ENCODE measurements around the gene ARID1B.
"Not testable (repeated sequence)": the region's sequence is repeated elsewhere in the genome, so short reads cannot be mapped to it uniquely, and the experiment has no call there.

The ARID1B gene

DNA sequence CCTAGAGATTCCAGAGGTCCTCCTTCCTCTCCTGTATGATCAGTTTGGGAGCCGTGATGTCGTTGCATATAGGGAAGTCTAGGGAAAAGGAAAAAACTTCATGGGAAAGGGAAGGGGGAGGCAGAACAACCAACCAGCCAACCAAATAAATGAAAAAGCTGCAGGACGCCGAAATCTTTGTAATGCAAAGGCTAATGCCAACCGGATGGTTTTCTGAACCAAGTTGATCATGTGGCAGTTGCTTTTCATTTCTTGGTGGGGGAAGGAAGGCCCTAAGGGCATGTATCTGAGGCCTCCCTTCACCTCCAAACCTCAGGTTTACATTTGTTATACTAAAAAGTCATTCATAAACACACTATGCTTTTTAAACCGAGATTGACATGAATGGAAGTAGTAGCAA lies 167.2 kb downstream of the ARID1B start:
- DNase-seq: no peak

DNA sequence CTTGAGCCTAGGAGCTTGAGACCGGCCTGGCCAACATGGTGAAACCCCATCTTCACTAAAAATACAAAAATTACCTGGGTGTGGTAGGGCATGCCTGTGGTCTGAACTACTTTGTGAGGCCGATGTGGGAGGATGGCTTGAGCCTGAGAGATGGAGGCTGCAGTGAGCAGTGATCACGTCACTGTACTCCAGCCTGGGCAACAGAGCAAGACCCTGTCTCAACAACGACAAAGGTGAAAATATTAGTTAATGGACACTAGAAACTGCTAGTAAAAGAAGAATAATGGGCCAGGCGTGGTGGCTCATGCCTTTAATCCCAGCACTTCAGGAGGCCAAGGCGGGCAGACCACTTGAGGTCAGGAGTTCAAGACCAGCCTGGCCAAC lies 168.6 kb downstream of the ARID1B start:
- DNase-seq: not testable (repeated sequence)

DNA sequence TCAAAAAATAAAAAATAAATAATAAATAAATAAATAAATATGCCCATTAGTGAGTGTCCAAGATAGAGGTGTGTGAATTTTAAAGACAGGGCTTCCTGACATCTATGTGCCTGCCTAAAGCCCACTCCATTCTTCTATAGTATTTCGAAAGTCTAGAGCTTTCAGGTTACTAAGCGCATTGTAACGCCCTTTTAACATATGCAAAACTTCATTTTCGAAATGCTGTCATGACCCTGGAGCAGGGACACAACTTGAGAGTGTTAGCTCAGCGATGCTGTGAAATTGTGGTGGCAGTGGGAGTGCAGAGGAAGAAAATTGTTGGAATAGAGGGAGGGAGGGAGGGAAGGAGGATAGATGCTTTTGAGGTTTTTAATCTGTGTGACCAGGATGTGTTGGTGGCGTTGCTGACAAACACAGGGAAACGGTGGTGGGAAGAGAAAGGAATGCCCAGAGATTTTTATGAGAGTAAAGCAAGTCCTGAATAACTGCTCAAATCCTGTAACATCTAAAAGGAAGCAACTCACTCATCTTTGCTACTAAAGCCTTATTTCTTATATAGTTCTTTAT lies 169.3 kb downstream of the ARID1B start:
- no peak for DNase-seq

DNA sequence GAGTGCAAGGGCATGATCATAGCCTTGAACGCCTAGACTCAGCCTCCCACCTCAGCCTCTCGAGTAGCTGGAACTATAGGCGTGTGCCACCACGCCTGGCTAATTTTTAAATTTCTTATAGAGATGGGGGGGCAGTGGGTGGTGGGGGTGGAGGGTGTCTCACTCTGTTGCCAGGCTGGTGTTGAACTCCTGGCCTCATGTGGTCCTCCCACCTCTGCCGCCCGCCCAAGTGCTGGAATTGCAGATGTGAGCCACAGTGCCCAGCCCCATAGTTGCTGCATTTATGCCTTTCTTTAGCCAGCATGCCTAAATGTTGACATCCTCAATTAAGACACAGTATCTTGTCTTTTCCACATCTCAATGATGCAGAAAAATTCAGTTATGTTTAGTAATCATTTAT lies 171.1 kb downstream of the ARID1B start:
- no peak for DNase-seq

DNA sequence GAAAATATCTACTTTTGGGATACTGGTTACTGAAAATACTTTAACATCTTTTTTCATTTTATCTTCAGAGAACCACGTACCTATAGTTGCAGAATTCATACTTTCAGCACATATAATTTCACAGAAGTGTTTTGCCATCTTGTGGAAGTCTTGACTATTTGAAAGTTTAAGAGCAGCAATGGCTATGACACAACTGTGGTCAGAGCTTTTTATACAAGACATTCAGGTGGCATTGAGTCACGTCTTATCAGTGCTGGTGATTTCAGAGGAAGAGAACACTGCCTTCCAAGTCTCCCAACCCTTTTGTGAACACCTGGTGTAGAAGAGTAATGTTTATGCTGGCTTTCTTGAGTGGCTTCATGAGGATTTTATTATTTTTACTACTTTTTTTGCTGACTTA lies 171.6 kb downstream of the ARID1B start:
- peak; percentile 18 for DNase-seq

DNA sequence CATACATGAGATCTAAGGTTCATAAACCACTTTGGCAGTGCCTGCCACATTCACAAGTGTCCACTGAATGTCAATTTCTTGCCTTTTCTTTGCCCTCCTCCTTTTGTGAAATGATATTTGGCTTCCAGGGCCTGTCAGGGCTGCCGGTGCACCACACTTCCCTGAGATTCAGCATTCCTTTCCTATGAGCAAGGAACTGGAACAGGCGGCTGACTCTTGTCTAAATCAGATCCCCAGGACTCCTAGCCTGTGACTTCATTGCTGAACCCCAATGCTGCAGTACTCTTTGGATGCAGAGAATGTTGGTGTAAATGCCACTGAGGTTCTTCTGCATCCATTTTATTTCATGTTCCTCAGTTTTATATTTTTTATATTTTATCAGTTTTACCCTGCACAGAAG lies 172.2 kb downstream of the ARID1B start:
- no peak for DNase-seq

DNA sequence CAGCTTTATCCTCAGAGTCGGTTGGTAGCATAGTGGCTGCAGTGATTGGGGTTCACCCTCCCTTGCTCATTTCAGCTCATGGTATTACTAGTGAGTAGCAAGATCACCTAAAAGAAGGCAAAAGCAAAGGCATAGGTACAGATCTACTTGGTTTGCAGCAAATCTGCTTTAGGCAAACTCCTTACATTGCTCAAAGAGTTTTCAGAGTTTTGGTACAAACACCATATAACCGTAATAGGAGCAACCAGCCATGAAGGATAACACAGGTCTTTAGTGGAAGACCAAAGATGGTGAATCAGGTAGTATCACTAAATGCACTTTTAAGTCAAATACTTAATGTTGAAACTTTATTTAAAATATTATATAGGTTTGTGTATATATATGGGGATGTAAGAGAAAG lies 172.9 kb downstream of the ARID1B start:
- no peak for DNase-seq

DNA sequence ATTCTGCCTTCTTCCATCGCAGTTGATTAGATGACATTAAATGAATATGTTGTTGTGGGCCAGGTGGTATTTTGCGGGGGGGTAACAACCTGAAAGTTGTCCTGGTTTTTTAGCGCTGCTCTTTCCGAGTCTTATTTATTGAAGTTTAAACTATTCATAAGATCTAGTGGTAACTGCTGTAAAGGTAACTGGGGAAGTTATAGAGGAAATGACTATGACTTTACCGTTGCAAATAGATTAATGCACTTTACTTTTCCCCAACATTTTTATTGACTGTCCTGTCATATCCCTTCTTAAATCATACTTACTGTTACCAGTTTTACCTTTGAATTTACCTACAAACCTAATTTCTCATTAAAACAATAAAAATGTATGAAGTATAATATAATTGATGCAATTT lies 173.4 kb downstream of the ARID1B start:
- no peak for DNase-seq

DNA sequence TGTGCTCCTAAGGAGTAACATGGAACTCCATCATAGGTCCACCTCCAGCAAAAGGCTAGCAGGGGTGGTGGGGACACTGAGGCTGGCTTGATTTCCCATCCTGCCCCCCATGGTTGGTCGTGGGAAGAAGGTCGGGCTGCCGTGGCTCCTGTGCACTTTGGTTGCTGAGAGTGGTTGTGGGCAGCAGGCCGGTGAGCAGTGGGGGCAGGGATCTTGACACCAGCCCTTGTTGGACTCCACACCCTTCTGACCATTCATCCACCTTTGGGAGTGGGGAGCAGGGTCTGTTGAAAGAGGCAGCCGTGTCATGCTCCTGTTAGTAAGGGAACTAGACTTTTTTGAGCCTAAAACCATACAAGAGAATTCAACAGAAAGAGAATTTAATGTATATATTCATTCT lies 175.2 kb downstream of the ARID1B start:
- DNase-seq: no peak

DNA sequence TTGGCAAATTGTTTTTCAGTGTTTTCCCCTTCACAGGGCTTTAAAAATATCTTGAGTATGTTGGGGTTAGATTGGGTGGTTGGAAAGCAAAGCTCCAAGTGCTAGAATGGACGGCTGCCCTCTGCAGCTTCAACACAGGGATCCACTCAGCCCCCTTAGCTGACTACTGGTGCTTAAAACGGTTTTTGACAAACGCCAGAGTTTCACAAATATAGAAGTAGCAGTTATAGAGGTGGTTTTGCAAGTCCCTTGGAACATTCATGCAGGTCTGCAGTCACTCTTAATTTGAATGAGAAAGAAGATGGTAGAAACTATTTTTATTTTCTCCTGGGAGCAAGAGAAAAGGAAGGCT lies 175.9 kb downstream of the ARID1B start:
- no peak for DNase-seq

DNA sequence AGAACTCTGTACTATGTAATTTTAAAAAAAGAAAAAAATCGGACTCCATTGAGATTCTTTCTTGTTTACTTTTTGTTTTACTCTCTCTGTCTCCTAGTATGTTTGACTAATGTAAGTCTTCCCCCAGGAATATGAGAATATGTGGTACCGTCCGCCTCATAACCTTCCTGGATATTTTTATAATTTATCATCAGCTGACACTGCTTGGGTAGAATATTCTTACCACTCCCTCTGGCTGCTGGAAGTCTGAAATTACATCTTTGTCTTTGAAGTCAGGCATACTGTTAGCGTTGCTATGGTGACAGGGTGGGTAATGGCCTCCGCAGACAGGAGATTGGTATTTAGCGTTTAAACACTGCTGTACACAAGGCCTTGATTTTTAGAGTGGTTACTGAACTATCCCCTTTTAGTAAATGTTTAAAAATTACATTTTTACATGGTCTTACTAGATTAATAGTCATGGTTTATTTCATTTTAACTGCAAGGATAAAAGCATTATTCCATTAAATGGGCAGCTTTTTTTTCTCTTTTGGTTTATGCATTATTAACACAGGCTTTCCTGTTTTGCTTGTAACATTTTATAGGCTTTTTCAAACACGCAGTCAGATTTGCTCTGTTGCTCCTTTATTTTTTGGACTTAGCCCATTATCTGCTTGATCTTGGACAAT lies 176.4 kb downstream of the ARID1B start:
- peak; percentile 77 for DNase-seq

DNA sequence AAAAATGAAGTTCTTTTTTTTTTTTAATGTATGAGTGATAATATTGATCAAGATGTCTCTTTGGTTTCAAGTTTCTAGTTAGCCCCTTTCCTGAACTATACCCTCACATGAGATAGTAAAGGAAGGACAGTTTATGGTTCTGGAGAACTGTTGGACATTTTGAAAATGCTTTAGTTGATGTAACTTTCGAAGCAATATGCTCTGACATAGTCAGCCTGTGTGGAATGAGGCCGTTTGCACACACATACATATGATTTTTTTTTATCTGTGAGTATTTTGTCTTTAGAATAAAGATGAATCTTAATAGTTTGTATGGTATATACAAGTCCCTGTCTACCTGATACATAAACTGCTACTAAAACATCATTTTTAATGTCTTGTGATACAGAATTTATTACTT lies 177.0 kb downstream of the ARID1B start:
- DNase-seq: no peak

DNA sequence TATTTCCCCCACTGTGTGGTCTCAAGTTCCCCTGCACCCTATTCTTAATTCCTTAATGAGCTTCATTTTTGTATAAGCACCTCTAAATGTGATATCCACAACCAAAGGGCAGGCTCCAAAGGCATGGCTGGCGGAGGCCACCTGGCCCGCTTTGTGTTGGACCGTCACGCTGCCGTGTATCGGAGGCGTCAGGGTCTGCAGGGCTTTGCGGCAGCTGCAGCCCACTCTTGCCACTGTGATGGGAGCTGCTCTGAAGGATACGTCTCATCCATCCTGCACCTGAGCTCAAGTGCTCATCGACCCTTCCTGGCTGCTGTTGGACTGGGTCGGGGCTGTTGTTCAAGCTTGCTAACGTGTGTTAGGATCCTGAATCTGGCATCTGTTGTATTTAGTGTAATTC lies 177.6 kb downstream of the ARID1B start:
- no peak for DNase-seq

DNA sequence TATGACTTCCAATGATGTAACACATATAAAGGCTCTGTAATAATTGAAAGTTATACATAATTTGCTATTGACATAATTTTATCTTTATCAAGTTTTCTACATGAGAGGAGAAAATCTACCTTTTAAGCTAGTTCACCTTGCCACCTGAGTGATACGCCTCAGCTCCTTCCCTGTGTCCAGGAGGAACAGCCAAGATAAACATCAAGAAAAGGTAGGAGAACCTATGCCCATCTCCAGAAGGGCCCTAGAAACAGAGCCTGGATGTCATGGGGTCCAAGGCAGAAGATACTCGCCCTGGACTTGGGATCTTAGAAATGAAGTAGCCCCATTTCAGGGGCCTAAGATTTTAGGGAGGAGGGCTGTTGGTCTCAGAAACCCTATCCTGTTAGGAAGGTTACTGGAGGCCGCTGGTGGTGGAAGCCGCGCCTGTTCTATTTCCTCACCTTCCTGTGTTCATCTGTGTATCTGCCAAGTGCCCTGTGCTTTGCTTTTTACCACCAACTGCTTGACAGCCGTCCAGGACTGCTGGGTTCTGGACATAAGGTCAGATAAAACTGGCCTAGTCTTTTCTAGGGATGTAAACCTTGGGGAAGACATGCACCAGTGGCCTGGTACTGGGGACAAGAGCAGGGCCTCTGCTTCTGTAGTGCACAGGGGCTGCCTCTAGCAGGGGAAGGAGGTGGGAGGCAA lies 178.5 kb downstream of the ARID1B start:
- DNase-seq: no peak

DNA sequence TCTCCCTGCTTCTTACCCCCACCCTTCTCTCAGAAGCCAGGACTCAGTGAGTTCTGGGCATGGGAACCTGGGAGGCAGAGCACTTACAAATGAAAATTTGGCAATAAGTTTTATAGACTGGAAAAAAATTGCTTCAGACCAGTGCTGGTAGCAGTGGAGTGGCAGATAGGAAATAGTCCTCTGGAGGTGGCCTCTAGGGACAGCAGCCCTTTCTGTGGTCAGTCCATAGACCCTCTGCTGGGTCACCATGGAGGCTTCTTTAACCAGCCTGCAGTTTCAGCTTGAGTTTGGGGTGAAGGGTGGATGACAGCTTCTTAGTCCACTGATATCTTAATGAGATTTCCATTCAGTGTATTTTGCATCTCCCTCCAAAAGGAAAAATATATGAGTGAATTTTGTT lies 179.1 kb downstream of the ARID1B start:
- no peak for DNase-seq

DNA sequence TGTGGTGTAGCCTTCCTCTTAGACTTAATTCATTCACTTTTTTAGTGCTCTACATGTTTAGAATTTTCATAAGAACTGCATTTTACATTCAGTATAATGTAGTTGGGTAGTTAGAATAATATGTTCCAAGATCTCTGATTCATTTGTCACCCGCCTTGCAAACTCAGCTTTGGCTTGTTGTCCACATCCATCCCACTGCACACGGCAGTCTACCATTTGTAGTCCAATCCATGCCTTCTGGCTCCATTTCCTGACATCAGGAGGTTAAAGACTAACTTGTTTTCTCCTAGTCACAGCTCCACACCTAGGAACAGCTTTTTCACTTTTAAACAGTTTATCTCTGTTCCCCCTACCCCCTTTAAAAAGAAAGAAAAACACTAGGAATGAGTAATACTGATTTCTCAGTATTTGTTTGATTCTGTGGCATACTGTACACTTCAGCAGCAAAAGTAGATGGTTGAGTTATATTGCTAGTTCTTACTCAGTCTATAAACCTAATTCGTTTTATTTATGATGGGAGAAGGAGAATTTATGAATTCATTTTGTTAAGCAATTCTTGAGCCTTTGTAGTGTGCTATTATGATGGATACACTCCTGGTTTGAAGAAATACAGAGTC lies 180.9 kb downstream of the ARID1B start:
- DNase-seq: no peak

DNA sequence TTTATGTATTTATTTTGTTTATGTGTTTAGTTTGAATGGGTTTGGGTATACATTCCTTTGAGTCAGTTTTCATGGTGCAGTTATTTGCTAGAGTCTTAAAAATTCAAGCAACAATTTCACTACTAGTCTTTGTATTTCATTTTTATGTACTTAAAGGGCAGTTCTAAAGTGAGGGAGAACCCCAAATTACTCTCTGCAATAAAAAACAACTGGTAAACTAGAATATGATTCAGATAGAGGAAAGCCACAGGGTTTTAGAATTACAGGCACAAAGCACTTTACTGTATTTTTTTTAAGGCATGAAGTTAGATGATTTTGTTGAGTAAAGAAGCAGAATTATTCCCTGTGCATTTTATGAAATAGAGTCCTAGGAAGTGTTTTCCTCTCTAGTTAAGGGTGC lies 183.3 kb downstream of the ARID1B start:
- DNase-seq: no peak

DNA sequence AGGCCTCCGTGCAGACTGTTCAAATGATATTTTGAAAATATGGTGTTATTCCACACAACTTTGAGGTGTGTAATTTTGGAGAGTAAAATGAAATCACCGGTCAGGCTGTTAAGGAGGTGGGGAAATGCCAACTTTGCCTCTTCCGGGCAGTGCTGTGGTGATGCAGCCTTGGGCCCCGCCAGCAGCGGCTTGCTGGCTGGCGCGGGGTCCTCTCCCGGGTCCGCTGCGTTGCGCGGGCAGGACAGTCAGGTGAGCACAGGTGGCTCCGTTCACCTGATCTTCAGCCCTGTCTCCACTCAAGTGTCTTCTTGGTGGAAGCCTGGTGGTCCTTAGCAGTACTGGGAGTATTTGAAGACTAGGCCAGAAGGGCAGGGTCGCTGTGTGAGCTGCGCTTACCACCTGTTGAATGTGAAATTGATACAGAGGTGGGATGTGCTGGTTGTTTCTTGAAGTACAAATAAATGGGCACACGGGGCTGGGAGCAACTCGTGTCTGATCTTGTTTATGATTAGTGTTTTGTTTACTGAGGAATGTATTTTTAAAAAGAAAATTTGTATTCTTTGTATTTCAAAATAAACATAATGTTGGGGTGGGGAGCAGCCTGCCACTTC lies 184.2 kb downstream of the ARID1B start:
- DNase-seq: no peak

DNA sequence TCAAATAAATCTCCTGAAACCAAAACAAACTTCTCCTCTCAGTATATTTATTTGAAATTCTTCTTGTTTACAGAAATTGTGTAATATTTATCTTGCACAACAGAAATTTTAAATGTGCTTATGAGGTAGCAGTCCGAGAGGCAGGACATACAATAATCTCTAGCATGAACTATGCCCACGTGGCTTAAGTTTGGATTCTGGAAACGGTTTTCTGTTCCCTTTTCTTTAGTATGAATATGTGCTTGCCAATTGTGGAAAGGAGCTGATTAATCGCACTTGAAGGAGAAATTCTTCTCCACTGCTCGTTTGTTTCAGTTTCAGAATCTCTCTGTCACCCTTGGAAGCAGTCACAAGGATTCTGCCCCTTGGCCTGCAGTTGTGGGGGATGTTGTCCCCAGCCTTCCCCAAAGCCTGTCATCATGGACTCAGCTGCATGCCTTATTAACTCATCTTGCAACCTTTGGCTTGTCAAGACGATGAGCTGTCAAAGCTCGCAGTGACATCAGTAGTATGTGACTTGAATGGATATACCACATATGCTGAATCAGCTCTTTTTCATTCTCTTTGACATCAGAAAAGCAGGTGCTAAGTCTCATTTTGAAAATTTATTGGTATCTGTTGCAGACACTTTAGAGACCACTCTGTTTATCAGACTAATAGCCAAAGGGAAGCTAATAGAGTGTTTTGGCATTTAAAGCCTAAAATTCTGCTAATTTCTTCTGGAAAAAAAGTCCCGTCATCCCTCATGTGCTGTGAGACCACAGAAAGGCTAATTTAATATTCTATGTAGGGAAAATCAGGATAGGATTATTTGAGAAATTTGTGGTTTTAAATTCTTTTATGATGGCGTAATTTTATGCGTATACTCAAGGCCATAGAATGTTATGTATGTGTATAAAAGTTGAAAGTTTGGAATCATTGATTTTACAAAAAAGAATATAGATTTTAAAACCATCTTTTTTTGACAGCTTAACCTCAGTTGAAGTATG lies 186.8 kb downstream of the ARID1B start:
- DNase-seq: peak; percentile 33

DNA sequence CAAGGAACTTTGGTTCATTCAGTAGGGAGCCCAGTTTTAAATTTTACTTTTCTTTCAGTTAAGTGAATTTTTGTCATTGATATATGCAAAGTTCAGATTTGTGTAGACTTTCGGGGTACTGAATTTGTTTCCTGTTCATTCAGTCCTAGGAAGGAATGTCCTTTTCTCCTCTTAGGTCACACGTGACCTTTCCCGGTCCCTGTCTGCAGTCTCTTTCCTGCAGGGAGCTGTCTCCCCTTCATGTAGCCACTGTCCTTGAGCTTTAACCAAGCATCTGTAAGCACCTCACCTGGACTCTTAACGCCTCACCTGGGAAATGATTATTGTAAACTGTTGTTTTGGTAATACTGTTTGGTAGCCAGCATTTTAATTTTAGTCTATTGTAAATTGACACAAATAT lies 190.7 kb downstream of the ARID1B start:
- no peak for DNase-seq

DNA sequence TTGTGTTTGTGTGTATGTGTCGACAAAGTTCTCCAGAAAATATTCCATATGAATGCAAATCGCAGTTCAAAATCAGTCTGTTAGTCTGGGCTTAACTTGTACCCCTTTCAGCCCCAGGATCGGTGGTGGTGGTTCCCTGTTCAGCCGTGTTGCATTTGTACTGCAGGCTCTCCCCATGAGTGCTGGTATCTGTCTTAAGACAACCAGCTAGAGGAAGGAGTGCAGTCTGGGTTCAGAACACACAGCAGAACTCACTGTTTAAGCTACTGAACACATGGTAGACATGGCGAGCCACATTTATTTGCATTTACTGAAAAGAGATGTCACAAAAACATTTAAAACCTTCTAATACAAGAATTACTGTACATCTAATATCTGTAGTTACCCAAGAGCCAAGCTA lies 192.1 kb downstream of the ARID1B start:
- DNase-seq: no peak

DNA sequence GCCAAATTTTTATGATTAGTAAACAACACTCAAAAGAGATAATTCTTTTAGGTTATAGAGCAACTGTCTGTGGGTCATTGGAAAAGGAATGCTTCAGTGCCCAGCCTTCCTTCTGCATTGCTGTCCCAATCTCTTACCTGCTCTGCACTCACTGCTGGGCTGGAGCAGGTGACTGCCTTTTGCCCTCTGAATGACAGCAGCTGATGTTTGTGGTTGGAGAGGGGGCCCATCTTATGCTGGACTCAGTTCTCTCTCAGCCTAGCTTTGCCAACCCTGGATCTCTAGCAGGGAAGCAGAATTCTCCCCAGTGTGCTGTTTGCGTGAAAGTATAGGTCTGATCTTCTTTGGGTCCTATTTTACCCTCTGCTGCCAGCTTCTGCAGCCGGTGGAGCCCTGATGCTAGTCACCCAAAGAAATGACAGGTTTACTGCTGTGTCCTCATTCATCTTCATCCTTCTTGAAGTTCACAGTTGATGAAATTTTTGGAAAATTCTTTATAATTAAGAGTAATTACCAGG lies 193.5 kb downstream of the ARID1B start:
- DNase-seq: no peak

Measured in CD4-positive, alpha-beta T cell treated with Interleukin-4 for 4 hours (primary cell).